GM12878 (cell line): Measurements from ENCODE around the gene PLA2G4A. TPM values are rescaled to one million over a fixed set of nuclear protein-coding genes. Genes with fewer than 3 reads are reported as not detected.
A peak's percentile ranks its signal among the peaks of the same experiment; 100 is the strongest.

Experiments
- ATAC-seq: fragments of 200-7000 bp; cut with Tn5 transposase; 3 replicates; pipeline ENCODE4 v1.9.1; 2020; ENCODE audit warnings: mild to moderate bottlenecking, moderate library complexity
- BruUV-seq: library from RNA; stranded (reverse); fragments of 400-500 nt; replicated peaks from 2 replicates; lab custom pipeline; 2021; lab: Mats Ljungman, UMichigan
- CTCF ChIA-PET: fragments of 300-600 bp; sonication (Branson Sonifier 250); formaldehyde crosslinking; extraction: SDS; loops from one replicate; lab custom pipeline; 2021; ENCODE audit warnings: inconsistent platforms; lab: Yijun Ruan, JAX
- POLR2A ChIA-PET: fragments of 350-600 bp; formaldehyde crosslinking; extraction: SDS; loops from one replicate; lab custom pipeline; 2021; ENCODE audit warnings: inconsistent platforms; lab: Charles Lee
- RAD21 ChIA-PET: fragments of 300-600 bp; sonication (Branson Sonifier 250); formaldehyde crosslinking; loops from one replicate; lab custom pipeline; 2023; ENCODE audit warnings: antibody characterized with exemption; ENCODE audit not compliant: unreplicated experiment; lab: Charles Lee
- SMC1A ChIA-PET: fragments of 300-600 bp; sonication (Branson Sonifier 250); formaldehyde crosslinking; loops from one replicate; lab custom pipeline; 2023; ENCODE audit not compliant: unreplicated experiment, uncharacterized antibody; lab: Charles Lee
- DNase-seq: peaks from one replicate; pipeline ENCODE4 v3.0.0-alpha.2; 2011; ENCODE audit warnings: low read depth, low spot score
- FAIRE-seq: peaks from 3 replicates; lab custom pipeline; 2011; peaks lifted over from hg19 to GRCh38; lab: Jason Lieb, UNC
- H2AFZ ChIP-seq: 2 replicates; pipeline ENCODE4 v1.6.0; 2011; ENCODE audit warnings: low read depth, low read length, control low read depth; ENCODE audit not compliant: control insufficient read depth
- H3K27ac ChIP-seq: 2 replicates; pipeline ENCODE4 v1.5.1; 2011; ENCODE audit warnings: control low read depth; ENCODE audit not compliant: control insufficient read depth, insufficient read depth
- H3K27me3 ChIP-seq, 2 experiments: replicated peaks in 1 of 2; 2 replicates each; pipeline versions ENCODE4 v1.6.0 to v1.6.1; 2011; ENCODE audit warnings: low read length in 1 of 2; ENCODE audit not compliant: control insufficient read depth in 2 of 2, insufficient read depth in 2 of 2
- H3K36me3 ChIP-seq, 2 experiments: 2 replicates each; pipeline ENCODE4 v1.5.1; 2011; ENCODE audit warnings: low read length in 1 of 2; ENCODE audit not compliant: control insufficient read depth in 2 of 2, insufficient read depth in 2 of 2
- H3K4me1 ChIP-seq: 2 replicates; pipeline ENCODE4 v1.6.1; 2011; ENCODE audit warnings: mild to moderate bottlenecking, low read length, moderate library complexity, mixed read lengths; ENCODE audit not compliant: control insufficient read depth, insufficient read depth
- H3K4me2 ChIP-seq: 2 replicates; pipeline ENCODE4 v1.6.0; 2011; ENCODE audit warnings: control low read depth; ENCODE audit not compliant: control insufficient read depth, insufficient read depth
- H3K4me3 ChIP-seq: fragments of 200-600 bp; sonication (generic); 2 replicates; pipeline ENCODE4 v1.5.1; 2016
- H3K79me2 ChIP-seq: 2 replicates; pipeline ENCODE4 v1.6.0; 2011; ENCODE audit warnings: low read length; ENCODE audit not compliant: control insufficient read depth, insufficient read depth
- H3K9ac ChIP-seq: 2 replicates; pipeline ENCODE4 v1.8.0; 2011; ENCODE audit warnings: low read length, control low read depth, mixed read lengths; ENCODE audit not compliant: control insufficient read depth, insufficient read depth
- H3K9me3 ChIP-seq: replicated peaks from 3 replicates; pipeline ENCODE4 v1.5.1; 2011; ENCODE audit warnings: mild to moderate bottlenecking, low read length; ENCODE audit not compliant: control insufficient read depth, insufficient read depth
- H4K20me1 ChIP-seq: 2 replicates; pipeline ENCODE4 v1.6.0; 2011; ENCODE audit not compliant: control insufficient read depth, insufficient read depth
- ATF7 ChIP-seq: fragments of 450-650 bp; IDR thresholded peaks from 2 replicates; pipeline ENCODE4 v1.6.1; 2016; ENCODE audit warnings: low read depth, mild to moderate bottlenecking
- CBX3 ChIP-seq: fragments of 200-600 bp; sonication (generic); IDR thresholded peaks from 2 replicates; pipeline ENCODE4 v1.6.1; 2016; ENCODE audit warnings: low read depth, borderline replicate concordance
- CREM ChIP-seq: IDR thresholded peaks from 2 replicates; pipeline ENCODE4 v1.6.1; 2014; ENCODE audit warnings: antibody characterized with exemption, low read depth
- EED ChIP-seq: sonication (generic); IDR thresholded peaks from 2 replicates; pipeline ENCODE4 v1.6.1; 2016; ENCODE audit warnings: antibody characterized with exemption, low read depth
- EP300 ChIP-seq, 2 experiments: fragments of 150-350 bp in 1 of 2; IDR thresholded peaks; 2 replicates each; pipeline ENCODE4 v1.6.1; 2011 to 2012; ENCODE audit warnings: low read depth in 2 of 2, low read length in 2 of 2, borderline replicate concordance in 1 of 2, improper control_type of control experiment in 1 of 2, inconsistent platforms in 1 of 2; ENCODE audit not compliant: control insufficient read depth in 1 of 2
- IKZF2 ChIP-seq, 2 experiments: fragments of 450-650 bp; IDR thresholded peaks; 2 replicates each; pipeline ENCODE4 v1.6.1; 2017; ENCODE audit warnings: mild to moderate bottlenecking in 2 of 2, moderate library complexity in 2 of 2
- MAX ChIP-seq: IDR thresholded peaks from 2 replicates; pipeline ENCODE4 v1.6.1; 2012; ENCODE audit warnings: low read depth, low read length, improper control_type of control experiment
- TCF7 ChIP-seq: IDR thresholded peaks from 2 replicates; pipeline ENCODE4 v1.6.1; 2014; ENCODE audit warnings: antibody characterized with exemption, borderline replicate concordance
- WGBS: methylation state at CpG from one replicate; pipeline ENCODE4 v1.1.6; 2016; ENCODE audit warnings: low lambda C conversion rate; ENCODE audit not compliant: insufficient replicate concordance, insufficient coverage; ENCODE audit errors: missing lambda C conversion rate; 5-methylcytosine and 5-hydroxymethylcytosine counted together
- in situ Hi-C: fragments of 300-500 bp; cut with MboI; formaldehyde crosslinking; loops from 9 replicates; pipeline ENCODE4 v1.14.3; 2018; ENCODE audit warnings: mixed read lengths
- intact Hi-C: fragments of 100-400 bp; cut with micrococcal nuclease; formaldehyde crosslinking; loops from one replicate; pipeline ENCODE4 v1.14.2; 2022; ENCODE audit not compliant: unreplicated experiment
- polyA plus RNA-seq, 11 experiments: library from polyadenylated mRNA; depleted of rRNA in 4 of 11; unstranded in 6 of 11; stranded (reverse) in 5 of 11; fragments of >200 nt; fragmentation: Nextera tagmentation in 4 of 11; fragmentation: Illumina TruSeq in 1 of 11; extraction: Ambion mirVana in 4 of 11; extraction: Trizol in 1 of 11; gene quantifications; 1 replicate in 1 of 11; 2 replicates in 10 of 11; pipeline versions ENCODE4 v1.2.1 to v1.2.3, GENCODE V29; 2011 to 2016; ENCODE audit warnings: inconsistent platforms in 2 of 11, missing spikeins in 2 of 11, low read depth in 1 of 11
- total RNA-seq, 4 experiments: library from RNA; depleted of rRNA in 3 of 4; stranded (reverse); fragments of >200 nt in 3 of 4; fragmentation: Illumina TruSeq in 1 of 4; extraction: Trizol in 1 of 4; gene quantifications; 2 replicates each; pipeline versions ENCODE4 v1.2.1 to v1.2.3, GENCODE V29; 2013 to 2021

PLA2G4A gene
- total and polyA plus RNA-seq, 10 of the 15 experiments (the other 5 are each of a cell fraction or from before 2014, with no cell fraction given): 0.70 to 3.3 (median 1.5) TPM; not detected in 1

- no TSS peak for BruUV-seq
- intact Hi-C loops: no loop called here
- no peaks in the 10 kb centered on the region for H3K4me1 ChIP-seq
- TF ChIP-seq IKZF2 (IDR thresholded peaks at IDR 0.05): no peak
- no peak for TF ChIP-seq CREM
- no peak for TF ChIP-seq TCF7
- TF ChIP-seq EED: no peak
- TF ChIP-seq ATF7: no peak
- TF ChIP-seq EP300 (IDR thresholded peaks at IDR 0.05; ENCODE audit: borderline replicate concordance in 1 of 2, control insufficient read depth in 1 of 2, low read depth in 2 of 2, low read length in 2 of 2): no peak
- TF ChIP-seq CBX3: no peak
- ChIA-PET CTCF (no interaction called here), RAD21 (no interaction called here), POLR2A (no interaction called here), SMC1A (interaction anchor here (1.2 to 1.5 kb wide), 2 partner anchors 11 to 144 kb away, joined by 3 read pairs; no protein-coding TSS in a partner anchor)
- H2AFZ ChIP-seq: no peak overlapping the region
- in situ Hi-C loops: no loop called here
- no peaks in the 10 kb centered on the region for H3K36me3 ChIP-seq
- no peak overlapping the region for H3K9ac ChIP-seq
- H4K20me1 ChIP-seq: no peaks in the 10 kb centered on the region
- no peak overlapping the region for H3K4me2 ChIP-seq
- no peaks in the 10 kb centered on the region for H3K79me2 ChIP-seq
- FAIRE-seq: no peak
- H3K9me3 ChIP-seq: no peaks in the 10 kb centered on the region
- ATAC-seq: no peak
- H3K4me3 ChIP-seq: no peak overlapping the region
- no peak for DNase-seq
- no peak overlapping the region for H3K27ac ChIP-seq
- 56% methylated on average over 1 of the region's 1 CpG for WGBS
- H3K27me3 ChIP-seq: no peaks in the 10 kb centered on the region
Measured at GRCh38 chr1:186880982-186881381, 52.2 kb downstream of the PLA2G4A start.

DNA sequence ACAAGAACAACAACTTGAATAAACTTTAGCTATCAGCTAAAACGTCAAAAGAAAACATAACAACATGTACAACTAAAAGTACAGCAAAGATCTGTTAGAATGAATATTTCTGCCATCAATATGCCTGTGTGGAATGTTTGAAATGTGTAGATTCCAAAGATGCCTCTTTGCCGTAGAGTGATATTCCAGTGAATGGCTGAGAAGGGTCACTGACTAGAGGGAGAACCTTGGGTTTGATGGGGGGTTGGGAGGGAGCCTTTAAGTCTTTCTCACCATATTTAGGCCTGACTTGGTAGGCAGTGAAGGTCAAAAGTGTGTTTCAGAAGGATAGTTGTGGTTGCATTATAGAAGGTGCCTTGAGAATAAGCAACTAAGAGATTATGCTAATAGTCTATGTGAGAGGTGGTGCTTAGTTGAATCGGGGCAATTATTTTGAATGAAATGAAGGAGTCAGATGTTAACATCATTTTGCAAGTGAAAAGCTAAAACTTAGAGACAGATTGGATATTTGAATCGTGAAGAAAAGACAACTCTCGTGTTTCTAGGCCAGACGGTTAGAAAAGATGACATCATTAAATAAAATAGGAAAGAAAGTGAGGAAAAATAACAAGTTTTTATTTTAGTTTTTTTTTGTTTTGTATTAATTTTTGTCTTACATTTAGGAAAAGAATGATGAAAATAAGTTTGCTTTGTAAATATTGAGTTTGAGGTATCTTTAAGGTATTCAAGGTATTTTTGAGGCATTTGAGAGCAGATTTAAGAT is 53.8 kb downstream of the PLA2G4A start:
- DNase-seq: no peak
- Histone ChIP-seq H3K4me2 (no peak overlapping the region), H4K20me1 (no peaks in the 10 kb centered on the region), H3K4me1 (no peaks in the 10 kb centered on the region), H3K4me3 (no peak overlapping the region), H3K27ac (no peak overlapping the region), H3K36me3 (no peaks in the 10 kb centered on the region), H3K9ac (no peak overlapping the region), H2AFZ (no peak overlapping the region), H3K9me3 (no peaks in the 10 kb centered on the region; the same call in 2 of the 3 replicates), H3K79me2 (no peaks in the 10 kb centered on the region), H3K27me3 (no peaks in the 10 kb centered on the region)
- in situ Hi-C loops (no loop called here), intact Hi-C loops (no loop called here)
- WGBS: 34% methylated on average over 6 of the region's 6 CpGs
- no peak for ATAC-seq
- BruUV-seq: no TSS peak
- POLR2A ChIA-PET: no interaction called here
- CTCF ChIA-PET: no interaction called here
- no peak for FAIRE-seq
- RAD21 ChIA-PET: no interaction called here
- SMC1A ChIA-PET: no interaction called here
- peak; percentile 44; the same call in 1 of the 2 replicates for TF ChIP-seq ATF7
- TF ChIP-seq MAX: no peak
